Effector CD8-positive, alpha-beta T cell (primary cell): ENCODE results near the gene MEI4.
"Not testable (repeated sequence)": the region's sequence is repeated elsewhere in the genome, so short reads cannot be mapped to it uniquely, and the experiment has no call there.

Experiments used
- DNase-seq: peaks from one replicate; lab custom pipeline; 2025; lab: John Stamatoyannopoulos, UW
- total RNA-seq, 4 experiments: gene quantifications; one replicate each; lab custom pipeline; 2026; lab: John Stamatoyannopoulos, UW

MEI4 gene
- 0 to 0.09 (median 0) reads per million in 4 experiments for total RNA-seq

DNA sequence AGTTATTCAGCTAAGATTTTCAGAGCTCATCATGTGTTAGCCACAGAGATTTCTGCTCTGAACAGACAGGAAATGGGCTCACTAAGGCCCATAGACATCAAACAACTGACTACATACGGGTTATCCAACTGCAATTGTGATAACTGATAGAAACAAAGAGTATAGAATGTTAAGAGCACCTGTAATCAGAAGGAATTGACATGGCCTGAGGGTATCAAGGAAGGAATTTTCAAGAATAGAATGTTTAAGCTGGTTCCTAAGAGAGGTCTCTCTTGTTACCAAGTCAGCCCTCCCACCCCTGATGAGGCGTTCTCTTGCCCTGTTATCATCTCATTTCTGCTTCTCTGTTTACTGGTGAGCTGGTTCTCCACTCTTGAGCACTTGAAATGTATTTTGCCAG is at the start of gene MEI4:
TSS of gene MEI4 (plus strand) at position 301 of the 400 bp plus-strand sequence. CDS start 37,633 bp downstream, outside the sequence.
- no peak for DNase-seq

GRCh38 chr6:77604476-77604875 is 48.4 kb upstream of the MEI4 start:
- DNase-seq, result no peak

- DNase-seq, result no peak
Observed at GRCh38 chr6:77607004-77607403, 45.8 kb upstream of the MEI4 start.

DNA sequence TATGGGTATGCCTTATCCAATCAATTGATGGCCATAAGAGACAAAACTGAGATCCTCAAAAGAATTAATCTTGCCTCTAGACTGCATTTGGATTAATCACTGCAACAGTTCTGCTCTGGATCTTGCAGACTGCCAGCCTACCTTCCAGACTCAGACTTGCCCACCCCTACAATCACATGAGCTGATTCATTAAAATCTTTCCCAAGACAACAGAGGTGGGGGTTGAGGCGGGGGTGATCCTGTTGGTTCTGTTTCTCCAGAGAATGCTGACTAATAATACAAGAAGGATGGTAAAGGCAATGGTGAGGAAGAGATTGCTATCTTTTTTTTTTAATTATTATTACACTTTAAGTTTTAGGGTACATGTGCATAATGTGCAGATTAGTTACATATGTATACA is 43.7 kb upstream of the MEI4 start:
- DNase-seq, result no peak

DNA sequence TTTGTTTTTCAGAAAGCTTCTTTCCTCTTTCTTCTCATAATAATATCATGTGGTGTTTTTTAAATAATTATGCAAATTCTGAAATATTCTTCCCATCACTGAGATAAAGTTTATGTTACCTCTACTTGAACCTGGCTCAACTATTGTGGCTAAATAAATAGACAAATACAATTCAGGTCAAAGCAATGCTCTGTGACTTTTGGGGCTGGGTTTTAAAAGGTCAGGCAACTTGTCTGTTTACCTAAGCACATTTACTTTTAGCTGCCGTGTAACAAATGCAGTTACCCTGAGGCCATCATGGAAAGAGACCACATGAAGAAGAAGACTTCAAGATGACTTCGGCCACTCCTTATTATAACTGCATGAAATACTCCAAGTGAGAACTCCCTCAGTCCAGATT is 33.7 kb upstream of the MEI4 start:
- DNase-seq, result no peak

DNA sequence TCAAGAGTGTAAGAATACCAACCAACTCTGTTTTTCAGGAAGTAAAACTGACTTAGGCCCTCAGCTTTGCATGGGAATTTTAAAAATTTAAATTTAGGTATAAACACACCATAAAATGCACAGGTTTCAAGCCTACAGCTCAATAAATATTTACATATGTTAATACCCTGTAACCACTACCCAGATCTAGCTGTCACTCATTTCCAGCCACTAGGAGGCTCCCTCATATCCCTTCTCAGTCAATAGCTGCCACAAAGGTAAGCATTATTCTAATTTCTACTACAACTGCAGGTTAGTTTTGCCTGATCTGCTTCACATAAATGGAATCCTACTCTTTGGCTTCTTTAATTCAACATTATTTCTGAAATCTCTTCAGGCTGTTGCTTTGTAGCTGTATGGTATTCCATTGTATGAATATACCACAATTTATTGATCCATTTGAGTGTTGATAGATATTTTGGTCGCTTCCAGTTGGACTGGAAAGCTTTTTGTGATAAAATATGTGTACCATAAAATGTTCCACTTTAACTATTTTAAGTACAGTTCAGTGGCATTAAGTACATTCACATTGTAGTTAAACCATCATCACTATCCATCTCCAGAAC is 32.5 kb upstream of the MEI4 start:
- no peak for DNase-seq

DNA sequence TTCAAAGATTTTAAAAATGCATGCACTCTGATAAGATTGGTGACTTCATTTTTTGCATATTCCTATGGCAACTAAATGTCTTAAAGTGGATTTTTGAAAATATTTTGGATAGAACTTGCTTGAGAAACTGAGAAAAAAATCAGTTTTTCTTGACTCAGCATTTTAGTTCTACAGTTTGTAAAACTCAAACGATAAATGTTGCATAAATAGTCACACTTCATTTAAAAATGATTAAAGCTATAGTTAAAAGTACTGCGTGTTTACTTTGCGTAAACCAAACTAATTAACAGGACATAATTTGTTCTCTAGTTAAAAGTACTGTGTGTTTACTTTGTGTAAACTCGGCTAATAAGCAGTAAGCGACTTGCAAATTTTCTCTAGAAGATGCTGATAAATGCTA is 28.3 kb upstream of the MEI4 start:
- DNase-seq, result no peak

- no peak for DNase-seq
Observed at GRCh38 chr6:77626426-77626825, 26.4 kb upstream of the MEI4 start.

GRCh38 chr6:77630014-77630413 is 22.8 kb upstream of the MEI4 start:
- no peak for DNase-seq

DNA sequence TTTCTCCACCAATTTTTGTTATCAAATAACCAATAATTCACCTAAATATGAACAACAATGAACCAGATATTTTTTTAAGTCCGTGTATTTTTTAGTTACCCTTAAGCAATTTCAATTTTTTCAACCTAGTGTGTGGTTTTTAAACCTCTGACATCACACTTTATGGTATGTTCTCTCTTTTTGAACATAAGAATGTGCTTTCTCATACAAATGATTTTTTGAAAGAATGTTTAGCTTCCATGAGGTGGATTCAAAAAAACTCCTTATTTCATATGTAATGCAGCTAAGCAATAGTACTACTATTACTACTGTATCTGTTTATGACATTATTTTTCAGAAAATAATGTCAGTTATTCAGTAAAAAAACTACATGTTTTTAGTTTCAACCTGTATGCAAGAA is 19.4 kb upstream of the MEI4 start:
- no peak for DNase-seq

- DNase-seq, result no peak
Observed at GRCh38 chr6:77633993-77634715, 18.7 kb upstream of the MEI4 start.

- no peak for DNase-seq
Observed at GRCh38 chr6:77638129-77638830, 14.6 kb upstream of the MEI4 start.

GRCh38 chr6:77644102-77644705 is 8.6 kb upstream of the MEI4 start:
- no peak for DNase-seq

DNA sequence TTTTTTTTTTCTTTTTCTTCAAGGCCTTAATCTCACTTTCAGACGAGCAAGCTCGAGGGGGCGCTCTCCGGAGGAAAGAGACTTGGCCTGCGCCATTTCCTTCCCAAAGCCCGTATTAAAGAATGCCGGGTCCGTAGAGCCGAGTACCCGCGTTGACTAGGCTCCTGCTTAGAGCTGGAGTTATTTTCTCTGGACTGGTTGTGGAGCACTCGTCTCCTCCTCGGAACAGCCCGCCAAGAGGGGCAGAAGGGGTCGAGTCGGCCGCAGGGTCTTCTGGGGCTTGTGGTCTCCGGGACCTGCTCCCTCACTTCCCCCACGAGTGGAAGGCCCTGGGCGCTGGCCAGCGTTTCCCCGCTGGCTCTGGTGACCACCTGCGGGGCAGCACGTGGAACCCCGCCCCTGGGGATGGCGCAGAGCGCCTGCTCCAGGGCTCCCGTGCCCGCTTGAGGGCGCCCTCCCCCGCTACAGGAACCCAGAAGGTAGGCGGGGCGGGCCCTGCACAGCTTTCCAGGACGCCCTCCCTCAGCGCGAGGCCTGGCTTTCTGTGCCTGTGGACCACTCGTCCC is 2.7 kb upstream of the MEI4 start:
- no peak for DNase-seq

DNA sequence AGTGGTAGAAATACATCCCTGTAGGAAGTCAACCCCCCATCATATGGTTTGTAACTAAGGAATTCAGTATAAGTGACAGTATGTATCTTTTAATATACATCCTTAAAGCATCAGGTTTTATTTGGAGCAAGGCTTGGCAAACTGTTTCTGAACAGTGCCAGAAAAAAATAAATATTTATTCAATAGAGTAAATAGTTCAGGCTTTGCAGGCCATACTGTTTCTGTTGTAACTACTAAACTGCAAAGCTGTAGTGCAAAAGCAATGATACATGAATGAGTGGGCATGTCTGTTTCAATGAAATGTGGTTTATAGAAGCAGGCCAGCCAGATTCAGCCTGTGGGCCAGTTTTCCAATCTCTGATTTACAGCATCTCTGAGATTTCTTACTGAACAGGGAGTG is 977 bp downstream of the MEI4 start:
- DNase-seq, result no peak

GRCh38 chr6:77655035-77655434 is 2.2 kb downstream of the MEI4 start:
- not testable (repeated sequence) for DNase-seq

DNA sequence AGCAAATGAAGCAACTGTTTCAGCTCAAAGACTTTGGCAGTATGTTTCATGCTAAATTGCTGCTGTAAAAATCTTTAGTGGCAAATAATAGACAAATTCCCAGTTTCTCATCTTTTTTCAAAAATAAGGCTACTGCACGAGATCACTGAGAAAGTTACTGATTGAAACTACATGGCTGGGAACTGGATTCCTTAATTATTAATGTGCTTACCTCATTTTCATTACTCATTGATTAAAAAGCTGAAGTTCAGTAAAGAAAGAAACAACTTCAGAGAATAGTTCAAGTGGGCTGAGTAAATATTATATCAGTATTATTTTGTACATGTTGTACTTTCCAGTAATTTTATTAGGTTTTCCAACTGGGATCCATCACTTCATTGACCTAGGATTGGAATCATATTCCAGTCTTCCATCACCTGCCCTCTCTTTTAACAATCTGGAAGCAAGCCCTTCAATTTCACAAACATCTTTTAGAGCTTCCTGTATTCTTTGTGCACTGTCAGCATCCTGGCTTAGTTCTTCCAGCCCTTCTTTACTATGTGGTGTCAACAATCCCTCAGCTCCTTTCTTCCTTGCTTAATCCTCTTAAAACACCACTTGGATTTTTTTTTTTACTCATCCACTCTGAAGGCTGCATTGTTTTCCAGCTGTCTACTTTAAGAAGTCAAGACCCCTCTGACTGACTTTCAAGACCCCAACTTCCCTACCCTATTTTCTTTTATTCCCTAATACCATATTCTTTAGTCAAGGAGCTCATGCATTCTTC is 4.3 kb downstream of the MEI4 start:
- DNase-seq, result no peak

GRCh38 chr6:77666340-77666739 is 13.5 kb downstream of the MEI4 start:
- DNase-seq, result no peak

DNA sequence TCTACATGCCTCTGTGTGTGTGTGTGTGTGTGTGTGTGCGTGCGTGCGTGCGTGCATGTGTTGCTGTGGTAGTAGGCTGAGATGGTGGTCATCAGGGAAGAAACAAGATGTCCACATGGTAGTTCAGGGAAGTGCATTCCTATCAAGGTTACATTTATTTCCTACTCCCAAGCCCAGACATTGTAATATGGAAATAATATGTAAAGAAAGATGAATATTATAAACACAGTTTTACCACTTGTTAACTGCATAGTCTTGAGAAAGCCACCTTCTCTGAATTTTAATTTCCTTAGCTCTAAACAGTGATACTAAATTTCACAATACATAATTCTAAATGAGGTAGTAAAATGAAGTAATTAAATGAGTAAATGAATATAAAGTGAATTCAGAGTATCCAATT is 14.0 kb downstream of the MEI4 start:
- DNase-seq, result no peak

- no peak for DNase-seq
Observed at GRCh38 chr6:77669913-77670312, 17.1 kb downstream of the MEI4 start.

DNA sequence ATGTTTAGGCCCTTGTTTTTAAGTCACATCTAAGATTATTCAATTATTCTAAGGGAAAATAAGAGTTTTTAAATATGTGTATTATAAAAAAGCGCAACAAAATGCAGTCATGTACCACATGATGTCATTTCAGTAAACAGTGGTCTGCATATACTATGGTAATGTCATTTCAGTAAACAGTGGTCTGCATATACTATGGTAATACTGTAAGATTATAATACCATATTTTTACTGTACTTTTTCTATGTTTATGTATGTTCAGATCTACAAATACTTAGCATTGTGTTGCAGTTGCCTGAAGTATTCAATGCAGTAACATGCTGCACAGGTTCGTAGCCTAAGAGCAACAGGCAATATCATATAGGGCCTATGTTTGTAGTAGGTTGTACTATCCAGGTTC is 21.4 kb downstream of the MEI4 start:
- DNase-seq, result no peak

DNA sequence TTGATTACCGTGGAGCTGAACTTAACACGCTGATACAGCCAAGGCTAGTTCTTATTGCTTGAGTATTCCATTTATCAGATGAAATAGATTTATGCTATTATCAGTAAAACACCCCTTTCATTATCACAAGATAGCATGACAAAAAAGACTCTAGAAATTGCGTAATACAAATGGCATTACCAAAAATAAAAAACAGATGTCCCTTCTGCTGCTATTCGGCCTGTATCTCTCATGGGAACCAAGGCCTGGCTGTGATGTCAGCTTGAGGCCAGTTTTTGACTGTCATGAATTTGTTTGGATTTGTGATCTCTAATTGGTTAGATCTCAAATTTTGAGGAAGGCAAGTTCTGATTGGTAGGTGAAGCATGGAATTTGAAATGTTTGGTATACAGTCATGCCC is 25.2 kb downstream of the MEI4 start:
- no peak for DNase-seq
